Left lung (tissue), 10 donors: ENCODE measurements around the gene TWNK. TPM values are rescaled to one million over a fixed set of nuclear protein-coding genes. Genes with fewer than 3 reads are reported as not detected.

Experiments used
- ATAC-seq: fragments of 200-7000 bp; cut with Tn5 transposase; one replicate; pipeline ENCODE4 v1.9.1; 2020; ENCODE audit warnings: moderate library complexity
- DNase-seq, 4 donors: peaks; one replicate each; pipeline ENCODE4 v3.0.0-alpha.2; 2013 to 2020
- H3K27ac ChIP-seq, 2 donors: fragments of 200-600 bp; sonication (generic) in 1 of 2; one replicate each; pipeline versions ENCODE4 v1.5.0 to v1.8.0; 2020 to 2021
- H3K27me3 ChIP-seq, 2 donors: fragments of 200-600 bp; sonication (generic) in 1 of 2; one replicate each; pipeline versions ENCODE4 v1.5.0 to v1.8.0; 2020 to 2021
- H3K36me3 ChIP-seq, 2 donors: fragments of 200-600 bp; sonication (generic) in 1 of 2; one replicate each; pipeline versions ENCODE4 v1.5.0 to v1.8.0; 2020 to 2021
- H3K4me1 ChIP-seq, 2 donors: fragments of 200-600 bp; one replicate each; pipeline ENCODE4 v1.8.0; 2021
- H3K4me3 ChIP-seq, 2 donors: fragments of 200-600 bp; sonication (generic) in 1 of 2; one replicate each; pipeline versions ENCODE4 v1.5.0 to v1.8.0; 2020 to 2021; ENCODE audit warnings: mild to moderate bottlenecking in 1 of 2
- H3K9me3 ChIP-seq, 2 donors: fragments of 200-600 bp; sonication (generic) in 1 of 2; one replicate each; pipeline versions ENCODE4 v1.5.0 to v1.8.0; 2020 to 2021
- intact Hi-C, 2 donors: fragments of 100-400 bp; cut with DNase I; formaldehyde crosslinking; loops; one replicate each; pipeline versions ENCODE4 v1.11.2 to v1.14.2; 2022
- polyA plus RNA-seq, 6 donors: library from polyadenylated mRNA; unstranded; fragments of 120-200 nt; gene quantifications; one replicate each; pipeline ENCODE4 v1.2.1, GENCODE V29; 2013; ENCODE audit not compliant: insufficient read length in 6 of 6
- total RNA-seq, 2 donors: library from RNA; stranded (reverse); fragmentation: NEBNext Ultra II Directional; extraction: Animal tissue kit (Norgen Biotek cat#: 25700); gene quantifications; one replicate each; pipeline ENCODE4 v1.2.1, GENCODE V29; 2021
- TF ChIP-seq, protein P1 (sequence below), 2 donors: fragments of 200-600 bp; sonication (generic) in 1 of 2; IDR thresholded peaks; one replicate each; pipeline versions ENCODE4 v1.5.0 to v1.8.0; 2021; ENCODE audit warnings: antibody characterized with exemption in 2 of 2
- donor health status: DM: no; HTN: yes; CAD: no.
- donor health status: DM: no; HTN: no; CAD: no.

TWNK gene
- total and polyA plus RNA-seq, 8 donors: 3.4 to 12.5 (median 10.3) TPM

DNA sequence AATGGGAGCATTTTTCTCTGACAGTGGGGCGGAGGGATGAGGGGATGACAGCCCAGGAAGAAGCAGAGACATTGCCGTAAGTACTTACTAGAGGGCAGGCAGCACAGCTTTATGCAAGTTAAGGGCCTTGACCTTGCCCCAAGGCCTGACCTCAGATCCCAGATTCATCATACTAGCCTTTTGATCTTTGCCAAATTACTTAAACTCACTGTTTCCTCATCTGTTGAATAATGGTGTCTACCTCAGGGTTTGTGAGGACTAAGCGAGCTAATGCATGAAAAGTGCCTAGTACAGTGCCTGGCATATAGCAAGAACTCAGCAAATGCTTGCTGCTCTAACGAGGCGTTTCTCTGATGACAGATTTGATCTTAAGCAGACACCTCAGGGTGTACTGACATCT is 21.5 kb upstream of the TWNK start:
- peaks cover 0 to 15% of the 10 kb centered on the region in 2 donors for H3K27me3 ChIP-seq
- H3K9me3 ChIP-seq: no peaks in the 10 kb centered on the region
- no peak for DNase-seq
- intact Hi-C loops: no loop called here
- ATAC-seq: no peak
- no peak overlapping the region for H3K27ac ChIP-seq
- peaks cover 5 to 15% of the 10 kb centered on the region in 2 donors for H3K4me1 ChIP-seq
- peaks cover 0 to 46% of the 10 kb centered on the region in 2 donors for H3K36me3 ChIP-seq
- TF ChIP-seq, protein P1, sequence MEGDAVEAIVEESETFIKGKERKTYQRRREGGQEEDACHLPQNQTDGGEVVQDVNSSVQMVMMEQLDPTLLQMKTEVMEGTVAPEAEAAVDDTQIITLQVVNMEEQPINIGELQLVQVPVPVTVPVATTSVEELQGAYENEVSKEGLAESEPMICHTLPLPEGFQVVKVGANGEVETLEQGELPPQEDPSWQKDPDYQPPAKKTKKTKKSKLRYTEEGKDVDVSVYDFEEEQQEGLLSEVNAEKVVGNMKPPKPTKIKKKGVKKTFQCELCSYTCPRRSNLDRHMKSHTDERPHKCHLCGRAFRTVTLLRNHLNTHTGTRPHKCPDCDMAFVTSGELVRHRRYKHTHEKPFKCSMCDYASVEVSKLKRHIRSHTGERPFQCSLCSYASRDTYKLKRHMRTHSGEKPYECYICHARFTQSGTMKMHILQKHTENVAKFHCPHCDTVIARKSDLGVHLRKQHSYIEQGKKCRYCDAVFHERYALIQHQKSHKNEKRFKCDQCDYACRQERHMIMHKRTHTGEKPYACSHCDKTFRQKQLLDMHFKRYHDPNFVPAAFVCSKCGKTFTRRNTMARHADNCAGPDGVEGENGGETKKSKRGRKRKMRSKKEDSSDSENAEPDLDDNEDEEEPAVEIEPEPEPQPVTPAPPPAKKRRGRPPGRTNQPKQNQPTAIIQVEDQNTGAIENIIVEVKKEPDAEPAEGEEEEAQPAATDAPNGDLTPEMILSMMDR (IDR thresholded peaks at IDR 0.05): no peak
- H3K4me3 ChIP-seq: no peak overlapping the region

DNA sequence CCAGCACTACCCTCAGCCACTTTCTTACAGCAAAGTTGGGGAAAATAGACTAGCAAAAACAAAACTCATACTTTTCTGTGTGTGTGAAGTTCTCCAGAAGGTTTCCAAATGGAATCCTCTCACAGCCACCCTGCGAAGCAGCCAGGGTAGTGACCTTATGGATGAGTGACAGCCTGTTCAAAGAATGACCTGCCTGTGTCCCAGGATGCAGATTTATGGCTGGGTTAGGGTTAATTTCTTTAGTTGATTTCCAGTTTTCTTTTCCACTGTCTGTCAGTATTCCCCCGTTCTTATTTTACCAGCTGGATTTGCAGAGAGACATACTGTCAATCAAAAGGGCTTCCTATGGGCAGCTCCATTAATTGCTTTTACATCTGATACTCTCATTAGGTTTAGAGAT is 20.5 kb upstream of the TWNK start:
- no peak for DNase-seq
- TF ChIP-seq, protein P1 (IDR thresholded peaks at IDR 0.05): no peak
- H3K36me3 ChIP-seq: peaks cover 0 to 36% of the 10 kb centered on the region in 2 donors
- peaks cover 5 to 15% of the 10 kb centered on the region in 2 donors for H3K4me1 ChIP-seq
- ATAC-seq: no peak
- H3K4me3 ChIP-seq: no peak overlapping the region
- no peak overlapping the region for H3K27ac ChIP-seq
- H3K27me3 ChIP-seq: peaks cover 0 to 15% of the 10 kb centered on the region in 2 donors
- intact Hi-C loops: no loop called here
- no peaks in the 10 kb centered on the region for H3K9me3 ChIP-seq

- Histone ChIP-seq H3K9me3 (no peaks in the 10 kb centered on the region), H3K27ac (no peak overlapping the region), H3K4me1 (peaks cover 5 to 15% of the 10 kb centered on the region in 2 donors), H3K4me3 (no peak overlapping the region), H3K27me3 (peaks cover 0 to 15% of the 10 kb centered on the region in 2 donors), H3K36me3 (peaks cover 0 to 31% of the 10 kb centered on the region in 2 donors)
- DNase-seq: no peak
- intact Hi-C loops: no loop called here
- TF ChIP-seq, protein P1 (IDR thresholded peaks at IDR 0.05): no peak
- no peak for ATAC-seq
Observed at GRCh38 chr10:100967332-100967731, 20.0 kb upstream of the TWNK start.

DNA sequence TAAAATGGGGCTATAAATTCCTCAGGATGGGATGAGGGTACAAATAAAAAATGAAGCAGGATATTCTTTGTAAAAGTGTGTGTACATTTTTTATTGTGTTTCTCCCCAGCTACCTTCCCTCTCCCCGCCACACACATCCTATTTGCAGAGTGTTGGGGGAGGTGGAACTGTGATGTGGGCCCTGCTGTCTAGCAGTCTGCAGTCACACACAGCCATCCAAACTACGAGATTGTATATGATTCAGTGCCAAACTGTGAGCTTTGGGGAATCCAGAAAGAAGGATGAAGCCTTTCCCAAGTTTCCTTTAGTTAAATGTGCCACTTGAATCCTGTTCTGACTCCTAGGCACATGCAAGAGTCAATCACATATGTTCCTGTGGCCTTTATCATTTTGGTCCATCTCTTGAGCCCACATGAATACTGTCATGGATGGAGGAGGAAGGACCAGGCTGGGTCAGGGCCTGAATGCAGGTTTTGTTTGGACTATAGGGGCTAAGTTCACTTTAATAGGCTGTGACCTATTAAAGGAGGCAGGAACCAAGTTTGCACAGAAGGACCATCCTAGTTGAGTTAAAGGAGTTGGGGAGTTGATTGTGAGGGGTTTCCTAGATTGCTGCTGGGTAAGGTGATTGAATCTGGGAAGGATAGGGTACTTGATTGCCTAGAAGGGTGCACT is 19.1 kb upstream of the TWNK start:
- TF ChIP-seq, protein P1 (IDR thresholded peaks at IDR 0.05): no peak
- intact Hi-C loops: no loop called here
- H3K9me3 ChIP-seq: no peaks in the 10 kb centered on the region
- no peak overlapping the region for H3K27ac ChIP-seq
- H3K27me3 ChIP-seq: peaks cover 0 to 15% of the 10 kb centered on the region in 2 donors
- no peak for ATAC-seq
- no peak for DNase-seq
- H3K36me3 ChIP-seq: peaks cover 0 to 24% of the 10 kb centered on the region in 2 donors
- H3K4me1 ChIP-seq: peaks cover 5 to 15% of the 10 kb centered on the region in 2 donors
- H3K4me3 ChIP-seq: no peak overlapping the region

- H3K4me1 ChIP-seq: peaks cover 5 to 15% of the 10 kb centered on the region in 2 donors
- H3K4me3 ChIP-seq: peak overlapping the region; percentile 54 to 61
- no peak overlapping the region for H3K27ac ChIP-seq
- peaks cover 0 to 18% of the 10 kb centered on the region in 2 donors for H3K36me3 ChIP-seq
- DNase-seq: no peak
- H3K27me3 ChIP-seq: peaks cover 0 to 15% of the 10 kb centered on the region in 2 donors
- TF ChIP-seq, protein P1 (IDR thresholded peaks at IDR 0.05): no peak
- H3K9me3 ChIP-seq: no peaks in the 10 kb centered on the region
- intact Hi-C loops: no loop called here
- ATAC-seq: peak; percentile 30
Observed at GRCh38 chr10:100968863-100969186, 18.5 kb upstream of the TWNK start.
